Fibroblast of villous mesenchyme (primary cell): ENCODE measurements around the gene FUT3. TPM values are rescaled to one million over a fixed set of nuclear protein-coding genes. Genes with fewer than 3 reads are reported as not detected.
"Not testable (repeated sequence)": the region's sequence is repeated elsewhere in the genome, so short reads cannot be mapped to it uniquely, and the experiment has no call there.

ENCODE experiments used
- DNase-seq: peaks from one replicate; pipeline ENCODE4 v3.0.0-alpha.2; 2010; ENCODE audit warnings: low read depth
- H3K4me3 ChIP-seq: 2 replicates; pipeline ENCODE4 v1.5.1; 2011; ENCODE audit warnings: low read depth, mild to moderate bottlenecking, low read length
- total RNA-seq: library from RNA; depleted of rRNA; stranded (reverse); fragments of >200 nt; gene quantifications from 2 replicates; pipeline ENCODE4 v1.2.3, GENCODE V29; 2012
- TF ChIP-seq, protein P1 (sequence below): IDR thresholded peaks from 2 replicates; pipeline ENCODE4 v1.5.1; 2012; ENCODE audit warnings: low read depth, mild to moderate bottlenecking, low read length; ENCODE audit not compliant: insufficient read depth

Gene FUT3
- total RNA-seq, 1 donor, result under 0.01 TPM

DNA sequence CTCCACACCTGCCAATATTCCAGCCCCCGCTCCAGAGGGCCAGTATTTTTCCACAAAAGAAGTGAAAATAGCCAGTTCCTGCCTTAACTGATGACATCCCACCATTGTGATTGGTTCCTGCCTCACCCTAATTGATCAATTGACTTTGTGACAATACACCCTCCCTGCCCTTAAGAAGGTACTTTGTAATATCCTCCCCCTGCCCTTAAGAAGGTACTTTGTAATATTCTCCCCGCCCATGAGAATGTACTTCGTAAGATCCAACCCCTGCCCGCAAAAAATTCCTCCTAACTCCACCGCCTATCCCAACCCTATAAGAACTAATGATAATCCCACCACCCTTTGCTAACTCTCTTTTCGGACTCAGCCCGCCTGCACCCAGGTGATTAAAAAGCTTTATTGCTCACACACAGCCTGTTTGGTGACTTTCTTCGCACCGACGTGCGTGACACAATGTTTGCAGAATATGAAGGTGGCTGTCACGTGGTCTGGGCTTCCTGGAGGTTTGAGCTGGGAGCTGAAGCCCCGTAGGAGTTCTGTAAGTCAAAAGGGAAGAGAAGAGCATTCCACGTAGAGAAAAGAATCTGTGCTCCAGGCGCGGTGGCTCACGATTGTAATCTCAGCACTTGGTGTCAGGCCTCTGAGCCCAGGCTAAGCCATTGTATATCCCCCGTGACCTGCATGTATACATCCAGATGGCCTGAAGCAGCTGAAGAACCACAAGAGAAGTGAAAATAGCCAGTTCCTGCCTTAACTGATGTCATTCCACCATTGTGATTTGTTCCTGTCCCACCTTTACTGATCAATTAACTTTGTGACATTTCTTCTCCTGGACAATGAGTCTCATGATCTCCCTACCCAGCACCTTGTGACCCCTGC lies 6.2 kb upstream of the FUT3 start:
- TF ChIP-seq, protein P1, sequence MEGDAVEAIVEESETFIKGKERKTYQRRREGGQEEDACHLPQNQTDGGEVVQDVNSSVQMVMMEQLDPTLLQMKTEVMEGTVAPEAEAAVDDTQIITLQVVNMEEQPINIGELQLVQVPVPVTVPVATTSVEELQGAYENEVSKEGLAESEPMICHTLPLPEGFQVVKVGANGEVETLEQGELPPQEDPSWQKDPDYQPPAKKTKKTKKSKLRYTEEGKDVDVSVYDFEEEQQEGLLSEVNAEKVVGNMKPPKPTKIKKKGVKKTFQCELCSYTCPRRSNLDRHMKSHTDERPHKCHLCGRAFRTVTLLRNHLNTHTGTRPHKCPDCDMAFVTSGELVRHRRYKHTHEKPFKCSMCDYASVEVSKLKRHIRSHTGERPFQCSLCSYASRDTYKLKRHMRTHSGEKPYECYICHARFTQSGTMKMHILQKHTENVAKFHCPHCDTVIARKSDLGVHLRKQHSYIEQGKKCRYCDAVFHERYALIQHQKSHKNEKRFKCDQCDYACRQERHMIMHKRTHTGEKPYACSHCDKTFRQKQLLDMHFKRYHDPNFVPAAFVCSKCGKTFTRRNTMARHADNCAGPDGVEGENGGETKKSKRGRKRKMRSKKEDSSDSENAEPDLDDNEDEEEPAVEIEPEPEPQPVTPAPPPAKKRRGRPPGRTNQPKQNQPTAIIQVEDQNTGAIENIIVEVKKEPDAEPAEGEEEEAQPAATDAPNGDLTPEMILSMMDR, result no peak

GRCh38 chr19:5855151-5855550 lies 3.9 kb upstream of the FUT3 start:
- not testable (repeated sequence) for DNase-seq, H3K4me3 ChIP-seq

More for the DNA sequence above, 6.2 kb upstream of the FUT3 start:
- no peak for DNase-seq
- H3K4me3 ChIP-seq, result no peak overlapping the region

DNA sequence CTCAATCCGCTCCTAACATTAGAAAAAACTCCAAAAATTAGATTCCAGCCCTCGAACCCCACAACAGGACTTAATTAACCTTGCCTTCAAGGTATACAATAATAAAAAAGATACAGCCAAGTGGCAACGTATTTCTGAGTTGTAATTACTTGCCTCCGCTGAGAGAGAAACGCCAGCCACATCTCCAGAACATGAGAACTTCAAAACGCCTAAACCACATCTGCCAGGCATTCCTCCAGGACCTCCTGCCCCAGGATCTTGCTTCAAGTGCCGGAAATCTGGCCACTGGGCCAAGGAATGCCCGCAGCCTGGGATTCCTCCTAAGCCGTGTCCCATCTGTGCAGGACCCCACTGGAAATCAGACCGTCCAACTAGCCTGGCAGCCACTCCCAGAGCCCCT lies 2.9 kb upstream of the FUT3 start:
- not testable (repeated sequence) for H3K4me3 ChIP-seq, DNase-seq

GRCh38 chr19:5850743-5851293 lies 431 bp downstream of the FUT3 start:
- no peak overlapping the region for H3K4me3 ChIP-seq
- peak; percentile 65 for DNase-seq
- TF ChIP-seq, protein P1, result no peak

DNA sequence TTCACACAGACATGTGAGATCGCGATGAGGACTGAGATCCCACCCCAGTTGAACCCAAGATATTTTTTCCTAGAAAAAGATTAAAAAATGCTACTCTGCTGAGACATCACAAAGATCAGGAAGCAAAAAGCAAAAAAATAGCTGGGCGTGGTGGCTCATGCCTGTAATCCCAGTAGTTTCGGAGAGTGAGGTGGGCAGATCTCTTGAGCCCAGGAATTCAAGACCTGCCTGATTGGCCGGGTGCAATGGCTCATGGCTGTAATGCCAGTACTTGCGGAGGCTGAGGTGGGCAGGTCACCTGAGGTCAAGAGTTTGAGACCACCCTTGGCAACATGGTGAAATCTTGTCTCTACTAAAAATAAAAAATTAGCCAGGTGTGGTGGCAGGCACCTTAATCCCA lies 1.1 kb downstream of the FUT3 start:
- TF ChIP-seq, protein P1, result no peak
- no peak overlapping the region for H3K4me3 ChIP-seq
- no peak for DNase-seq

- not testable (repeated sequence) for DNase-seq
These were observed 2.6 kb downstream of the FUT3 start for GRCh38 chr19:5848621-5849020.

DNA sequence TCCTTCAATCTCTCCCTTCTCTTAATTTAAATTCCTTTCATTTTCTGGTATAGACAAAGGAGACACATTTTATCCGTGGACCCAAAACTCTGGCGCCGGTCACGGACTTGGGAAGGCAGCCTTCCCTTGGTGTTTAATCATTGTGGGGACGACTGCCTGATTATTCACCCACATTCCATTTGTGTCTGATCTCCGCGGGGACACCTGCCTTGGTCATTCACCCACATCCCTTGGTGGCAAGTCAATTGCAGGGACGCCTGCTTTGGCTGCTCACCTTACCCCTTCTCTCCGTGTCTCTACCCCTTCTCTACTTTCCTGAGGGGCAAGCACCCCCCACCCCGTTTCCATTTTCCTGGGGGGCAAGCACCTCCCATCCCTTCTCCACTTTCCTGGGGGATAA lies 3.4 kb downstream of the FUT3 start:
- not testable (repeated sequence) for DNase-seq, H3K4me3 ChIP-seq

More at GRCh38 chr19:5848621-5849020, 2.6 kb downstream of the FUT3 start:
- H3K4me3 ChIP-seq, result not testable (repeated sequence)

GRCh38 chr19:5844456-5845433 lies 6.5 kb downstream of the FUT3 start:
- DNase-seq, result no peak
- TF ChIP-seq, protein P1, result no peak
- no peak overlapping the region for H3K4me3 ChIP-seq
